ENCODE measurements around the gene MRPL28. TPM values are rescaled to one million over a fixed set of nuclear protein-coding genes. Genes with fewer than 3 reads are reported as not detected.

The MRPL28 gene
- total RNA-seq, 1 experiment from 2014 or later: 140 TPM

GRCh38 chr16:369866-370436 lies 387 bp downstream of the MRPL28 start:
- Histone ChIP-seq H3K9me3 (ENCODE audit: control insufficient read depth, insufficient read depth, low read depth, low read length) (no peaks in the 10 kb centered on the region), H3K27ac (ENCODE audit: low read length) (peak overlapping the region; percentile 54; the same call in 1 of the 2 replicates), H3K36me3 (ENCODE audit: control insufficient read depth, insufficient read depth, low read length) (no peaks in the 10 kb centered on the region; the same call in 1 of the 2 replicates), H3K4me1 (ENCODE audit: control insufficient read depth, insufficient read depth, low read length) (peaks cover 17% of the 10 kb centered on the region), H3K27me3 (ENCODE audit: control insufficient read depth, insufficient read depth, low read length) (no peaks in the 10 kb centered on the region), H3K4me3 (ENCODE audit: low read depth in 2 of 2, low read length in 2 of 2) (peak overlapping the region; percentile 31 to 47)
- in situ Hi-C loops (cut with HindIII; ENCODE audit: low pct_unique_long_range_greater_than_20kb, low sequenced_read_pairs) (no loop called here), intact Hi-C loops (cut with micrococcal nuclease; ENCODE audit: unreplicated experiment) (no loop called here)
- ATAC-seq: peak; percentile 51
- BruUV-seq (replicated peaks): no TSS peak
- ChIA-PET CTCF (no interaction called here), POLR2A (interaction anchor here (0.7 kb wide), 1 partner anchor 31 kb away, joined by 3 read pairs; no protein-coding TSS in a partner anchor)
- TF ChIP-seq SIN3A (IDR thresholded peaks at IDR 0.05; ENCODE audit: borderline replicate concordance, insufficient read depth, low read depth, low read length) (no peak), CTCF (IDR thresholded peaks at IDR 0.05) (no peak), POLR2AphosphoS5 (IDR thresholded peaks at IDR 0.05; ENCODE audit: low read depth, low read length) (no peak), REST (IDR thresholded peaks at IDR 0.05; ENCODE audit: insufficient read depth in 1 of 2, low read depth in 2 of 2, low read length in 1 of 2) (no peak), TCF7L2 (IDR thresholded peaks at IDR 0.05; ENCODE audit: low read depth, low read length) (no peak)
- no peak for DNase-seq (ENCODE audit: low read depth, low spot score)

GRCh38 chr16:369275-369865 lies 968 bp downstream of the MRPL28 start:
- intact Hi-C loops (cut with micrococcal nuclease; ENCODE audit: unreplicated experiment): no loop called here
- TSS peak; percentile 73 for BruUV-seq (replicated peaks)
- H3K27me3 ChIP-seq (ENCODE audit: control insufficient read depth, insufficient read depth, low read length): no peaks in the 10 kb centered on the region
- TF ChIP-seq POLR2AphosphoS5 (IDR thresholded peaks at IDR 0.05; ENCODE audit: low read depth, low read length) (no peak), SIN3A (IDR thresholded peaks at IDR 0.05; ENCODE audit: borderline replicate concordance, insufficient read depth, low read depth, low read length) (no peak)
- DNase-seq (ENCODE audit: low read depth, low spot score) (no peak), ATAC-seq (no peak)
- H3K9me3 ChIP-seq (ENCODE audit: control insufficient read depth, insufficient read depth, low read depth, low read length): no peaks in the 10 kb centered on the region
- H3K27ac ChIP-seq (ENCODE audit: low read length): peak overlapping the region; percentile 54; the same call in 1 of the 2 replicates
- peak overlapping the region; percentile 31 to 47 for H3K4me3 ChIP-seq (ENCODE audit: low read depth in 2 of 2, low read length in 2 of 2)
- in situ Hi-C loops (cut with HindIII; ENCODE audit: low pct_unique_long_range_greater_than_20kb, low sequenced_read_pairs): no loop called here
- ChIA-PET POLR2A (no interaction called here), CTCF (no interaction called here)
- no peaks in the 10 kb centered on the region; the same call in 1 of the 2 replicates for H3K36me3 ChIP-seq (ENCODE audit: control insufficient read depth, insufficient read depth, low read length)
- peaks cover 19% of the 10 kb centered on the region for H3K4me1 ChIP-seq (ENCODE audit: control insufficient read depth, insufficient read depth, low read length)
